PC-9 (cell line): Measurements from ENCODE around the gene CDC37L1.

Source experiments
- CTCF ChIP-seq: fragments of 200-600 bp; sonication (generic); conservative IDR thresholded peaks from 2 replicates; pipeline ENCODE4 v1.6.1; 2017; ENCODE audit warnings: mixed run types, antibody characterized with exemption, mild to moderate bottlenecking, moderate library complexity
- EZH2 ChIP-seq: fragments of 200-600 bp; sonication (generic); IDR thresholded peaks from 2 replicates; pipeline ENCODE4 v1.8.0; 2017; ENCODE audit warnings: antibody characterized with exemption, low read depth

GRCh38 chr9:4640027-4640426, 39.3 kb upstream of the CDC37L1 start:
- TF ChIP-seq CTCF (peak; percentile 48), EZH2 (no peak)
